Smooth muscle cell (in vitro differentiated cells): ENCODE data around the gene CDKAL1. TPM values are rescaled to one million over a fixed set of nuclear protein-coding genes. Genes with fewer than 3 reads are reported as not detected.

ENCODE experiments used
- DNase-seq: peaks from one replicate; lab custom pipeline; 2025; ENCODE audit not compliant: unreplicated experiment; lab: John Stamatoyannopoulos, UW
- H2AFZ ChIP-seq: fragments of 200-600 bp; sonication (generic); 2 replicates; pipeline ENCODE4 v1.6.0; 2016; ENCODE audit warnings: antibody characterized with exemption, low read depth, mild to moderate bottlenecking
- H3F3A ChIP-seq: fragments of 200-600 bp; sonication (generic); 2 replicates; pipeline ENCODE4 v1.6.0; 2017; ENCODE audit warnings: antibody characterized with exemption, low read depth
- H3K27ac ChIP-seq: fragments of 200-600 bp; sonication (generic); 2 replicates; pipeline ENCODE4 v1.5.1; 2016; ENCODE audit warnings: low read depth, mild to moderate bottlenecking
- H3K27me3 ChIP-seq: fragments of 200-600 bp; sonication (generic); 2 replicates; pipeline ENCODE4 v1.6.1; 2016; ENCODE audit warnings: low read depth, mild to moderate bottlenecking
- H3K36me3 ChIP-seq: fragments of 200-600 bp; sonication (generic); 2 replicates; pipeline ENCODE4 v1.5.1; 2016; ENCODE audit warnings: low read depth
- H3K4me1 ChIP-seq: fragments of 200-600 bp; sonication (generic); 2 replicates; pipeline ENCODE4 v1.5.1; 2016; ENCODE audit warnings: low read depth
- H3K4me2 ChIP-seq: fragments of 200-600 bp; sonication (generic); 2 replicates; pipeline ENCODE4 v1.6.0; 2016; ENCODE audit warnings: mild to moderate bottlenecking
- H3K4me3 ChIP-seq: fragments of 200-600 bp; sonication (generic); 2 replicates; pipeline ENCODE4 v1.5.1; 2016; ENCODE audit warnings: mild to moderate bottlenecking
- H3K79me2 ChIP-seq: fragments of 200-600 bp; sonication (generic); 2 replicates; pipeline ENCODE4 v1.6.0; 2016; ENCODE audit warnings: low read depth, mild to moderate bottlenecking
- H3K9ac ChIP-seq: fragments of 200-600 bp; sonication (generic); 2 replicates; pipeline ENCODE4 v1.6.0; 2016; ENCODE audit warnings: low read depth
- H3K9me3 ChIP-seq: fragments of 200-600 bp; sonication (generic); replicated peaks from 2 replicates; pipeline ENCODE4 v1.5.1; 2016; ENCODE audit warnings: low read depth
- H4K20me1 ChIP-seq: fragments of 200-600 bp; sonication (generic); 2 replicates; pipeline ENCODE4 v1.6.0; 2016; ENCODE audit warnings: low read depth
- WGBS: methylation state at CpG from one replicate; pipeline ENCODE4 v1.1.7; 2016; ENCODE audit warnings: low lambda C conversion rate; 5-methylcytosine and 5-hydroxymethylcytosine counted together
- polyA plus RNA-seq: library from polyadenylated mRNA; unstranded; fragments of >200 nt; fragmentation: Nextera tagmentation; extraction: Ambion mirVana; gene quantifications from 2 replicates; pipeline ENCODE4 v1.2.1, GENCODE V29; 2016
- total RNA-seq: library from RNA; depleted of rRNA; stranded (reverse); fragments of >200 nt; gene quantifications from 2 replicates; pipeline ENCODE4 v1.2.3, GENCODE V29; 2014
- TF ChIP-seq, protein P1 (sequence below): fragments of 200-600 bp; sonication (generic); IDR thresholded peaks from 2 replicates; pipeline ENCODE4 v1.5.1; 2017; ENCODE audit warnings: borderline replicate concordance, mild to moderate bottlenecking, antibody characterized with exemption; ENCODE audit not compliant: insufficient read depth, poor library complexity, severe bottlenecking

The CDKAL1 gene
- total and polyA plus RNA-seq, 2 experiments from 2014 or later = 16.5 to 16.6 TPM

DNA sequence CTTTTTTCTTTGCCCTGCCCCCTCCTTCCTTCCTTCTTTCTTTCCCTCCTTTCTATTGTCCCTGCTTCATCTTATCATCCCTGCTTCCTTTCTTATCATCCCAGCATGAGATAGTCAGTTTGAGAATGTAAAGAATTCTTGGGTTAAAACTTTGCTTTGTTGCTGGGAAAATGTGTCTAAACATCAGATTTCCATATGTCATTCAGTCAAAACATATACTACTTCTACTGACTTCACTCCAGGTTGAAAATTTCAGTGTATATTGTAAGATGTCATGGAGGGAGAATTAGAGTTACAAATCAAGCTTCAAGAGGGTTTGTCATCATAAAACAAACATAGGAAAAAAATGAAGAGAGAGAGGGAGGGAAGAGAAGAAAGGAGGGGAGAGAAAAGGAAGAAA is 700.9 kb downstream of the CDKAL1 start:
- peaks cover 5% of the 10 kb centered on the region for H3K36me3 ChIP-seq
- H3K9me3 ChIP-seq = peaks cover 9% of the 10 kb centered on the region
- H3K27ac ChIP-seq = no peak overlapping the region
- H3K27me3 ChIP-seq = no peaks in the 10 kb centered on the region
- DNase-seq = no peak
- H3K79me2 ChIP-seq = no peaks in the 10 kb centered on the region
- H3K4me1 ChIP-seq = no peaks in the 10 kb centered on the region
- no peak overlapping the region for H3K9ac ChIP-seq
- no peak overlapping the region for H3K4me2 ChIP-seq
- no peaks in the 10 kb centered on the region for H4K20me1 ChIP-seq
- TF ChIP-seq, protein P1, sequence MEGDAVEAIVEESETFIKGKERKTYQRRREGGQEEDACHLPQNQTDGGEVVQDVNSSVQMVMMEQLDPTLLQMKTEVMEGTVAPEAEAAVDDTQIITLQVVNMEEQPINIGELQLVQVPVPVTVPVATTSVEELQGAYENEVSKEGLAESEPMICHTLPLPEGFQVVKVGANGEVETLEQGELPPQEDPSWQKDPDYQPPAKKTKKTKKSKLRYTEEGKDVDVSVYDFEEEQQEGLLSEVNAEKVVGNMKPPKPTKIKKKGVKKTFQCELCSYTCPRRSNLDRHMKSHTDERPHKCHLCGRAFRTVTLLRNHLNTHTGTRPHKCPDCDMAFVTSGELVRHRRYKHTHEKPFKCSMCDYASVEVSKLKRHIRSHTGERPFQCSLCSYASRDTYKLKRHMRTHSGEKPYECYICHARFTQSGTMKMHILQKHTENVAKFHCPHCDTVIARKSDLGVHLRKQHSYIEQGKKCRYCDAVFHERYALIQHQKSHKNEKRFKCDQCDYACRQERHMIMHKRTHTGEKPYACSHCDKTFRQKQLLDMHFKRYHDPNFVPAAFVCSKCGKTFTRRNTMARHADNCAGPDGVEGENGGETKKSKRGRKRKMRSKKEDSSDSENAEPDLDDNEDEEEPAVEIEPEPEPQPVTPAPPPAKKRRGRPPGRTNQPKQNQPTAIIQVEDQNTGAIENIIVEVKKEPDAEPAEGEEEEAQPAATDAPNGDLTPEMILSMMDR = no peak
- H3F3A ChIP-seq = no peaks in the 10 kb centered on the region
- no peak overlapping the region for H3K4me3 ChIP-seq
- H2AFZ ChIP-seq = no peak overlapping the region

DNA sequence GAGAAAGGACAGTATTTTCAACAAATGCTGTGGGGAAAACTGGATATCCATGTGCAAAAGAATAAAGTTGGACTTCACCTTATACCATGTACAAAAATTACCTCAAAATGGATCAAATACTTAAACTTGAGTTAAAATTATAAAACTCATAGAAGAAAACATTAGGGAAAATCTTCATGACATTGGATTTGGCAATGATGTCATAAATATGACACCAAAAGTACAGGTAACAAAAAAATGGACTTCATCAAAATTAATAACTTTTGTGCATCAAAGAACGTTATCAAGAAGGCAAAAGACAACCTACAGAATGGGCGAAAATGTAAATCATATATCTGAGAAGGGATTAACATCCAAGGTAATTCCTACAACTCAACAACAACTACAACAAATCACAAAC is 704.0 kb downstream of the CDKAL1 start:
- Histone ChIP-seq H3K27ac (no peak overlapping the region), H3K4me2 (no peak overlapping the region), H3K9me3 (peaks cover 9% of the 10 kb centered on the region), H3K4me3 (no peak overlapping the region), H3K4me1 (peaks cover 11% of the 10 kb centered on the region), H3K36me3 (peaks cover 5% of the 10 kb centered on the region), H4K20me1 (no peaks in the 10 kb centered on the region), H2AFZ (no peak overlapping the region), H3K27me3 (no peaks in the 10 kb centered on the region), H3K79me2 (no peaks in the 10 kb centered on the region), H3F3A (no peaks in the 10 kb centered on the region), H3K9ac (no peak overlapping the region)
- 91% methylated on average over 2 of the region's 2 CpGs for WGBS
- TF ChIP-seq, protein P1 = no peak
- DNase-seq = no peak

DNA sequence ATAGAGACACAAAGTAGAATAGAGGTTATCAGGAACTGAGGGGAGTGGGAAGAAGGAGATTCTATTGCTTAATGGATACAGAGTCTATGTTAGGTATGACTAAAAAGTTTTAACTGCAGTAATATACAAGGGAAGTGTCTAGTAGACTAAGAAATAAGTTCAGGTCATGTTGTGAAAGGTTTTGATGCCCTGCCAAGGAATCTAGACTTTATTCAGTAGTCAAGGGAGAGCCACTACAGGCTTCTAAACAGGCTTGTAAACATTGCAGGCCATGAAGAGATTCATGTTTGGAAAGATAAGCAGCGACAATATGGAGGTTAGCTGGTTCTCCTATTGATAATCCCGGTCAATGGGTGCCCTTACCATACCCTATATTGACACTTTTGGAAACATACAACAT is 706.5 kb downstream of the CDKAL1 start:
- 69% methylated on average over 2 of the region's 2 CpGs for WGBS
- Histone ChIP-seq H3K36me3 (peaks cover 5% of the 10 kb centered on the region), H3K27me3 (no peaks in the 10 kb centered on the region), H2AFZ (no peak overlapping the region), H3K4me2 (no peak overlapping the region), H3K4me3 (no peak overlapping the region), H3K9ac (no peak overlapping the region), H4K20me1 (no peaks in the 10 kb centered on the region), H3F3A (no peaks in the 10 kb centered on the region), H3K9me3 (peaks cover 9% of the 10 kb centered on the region), H3K27ac (no peak overlapping the region), H3K4me1 (peaks cover 11% of the 10 kb centered on the region), H3K79me2 (no peaks in the 10 kb centered on the region)
- no peak for DNase-seq
- TF ChIP-seq, protein P1 = no peak

DNA sequence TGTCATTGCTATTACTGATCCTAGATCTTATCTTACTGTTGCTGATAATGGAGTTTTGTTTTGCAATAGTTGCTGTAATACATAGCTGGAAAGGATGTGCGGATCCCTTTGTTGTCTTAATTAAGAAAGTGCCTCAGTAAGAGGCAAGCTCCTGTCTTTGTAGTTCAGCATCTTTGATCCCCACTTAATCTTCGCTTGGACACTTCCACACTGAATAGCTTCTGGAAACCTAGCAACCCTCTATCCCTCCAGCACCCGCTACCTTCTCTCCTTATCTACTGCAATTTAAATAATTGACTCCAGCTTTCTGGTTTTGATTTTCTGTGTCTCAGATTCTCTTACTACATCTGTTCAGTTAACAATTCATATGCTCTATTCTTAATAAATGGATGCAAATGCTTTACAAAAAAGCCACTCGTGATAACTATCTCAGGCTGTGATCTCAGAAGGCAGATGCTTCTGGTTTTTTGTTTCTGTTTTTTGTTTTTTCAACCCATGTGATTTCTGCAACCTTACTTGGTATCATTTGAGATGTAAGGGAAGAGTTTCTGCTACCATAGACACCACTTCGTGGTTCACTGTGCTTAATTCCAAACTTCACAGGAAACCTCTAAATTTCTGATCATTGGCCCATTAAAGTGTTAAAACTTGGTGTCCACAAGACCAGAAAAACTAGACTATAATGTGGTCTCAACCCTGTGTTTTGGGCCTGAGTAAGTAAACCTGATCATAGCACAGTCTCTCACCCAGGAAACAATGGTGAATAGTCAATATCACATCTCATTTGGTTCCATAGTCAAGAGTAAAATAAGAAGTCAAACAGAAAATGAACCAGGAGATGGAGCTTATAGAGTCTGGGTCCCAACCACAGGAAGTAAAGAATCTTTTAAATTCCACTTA is 707.2 kb downstream of the CDKAL1 start:
- WGBS = 60% methylated on average over 5 of the region's 5 CpGs
- no peak overlapping the region for H3K4me3 ChIP-seq
- H3K4me2 ChIP-seq = no peak overlapping the region
- H3K79me2 ChIP-seq = no peaks in the 10 kb centered on the region
- peaks cover 5% of the 10 kb centered on the region for H3K36me3 ChIP-seq
- TF ChIP-seq, protein P1 = no peak
- H3K9me3 ChIP-seq = peaks cover 9% of the 10 kb centered on the region
- no peaks in the 10 kb centered on the region for H3F3A ChIP-seq
- DNase-seq = no peak
- H3K4me1 ChIP-seq = peaks cover 11% of the 10 kb centered on the region
- no peaks in the 10 kb centered on the region for H4K20me1 ChIP-seq
- H3K27ac ChIP-seq = no peak overlapping the region
- no peak overlapping the region for H2AFZ ChIP-seq
- no peaks in the 10 kb centered on the region for H3K27me3 ChIP-seq
- H3K9ac ChIP-seq = no peak overlapping the region
